HG02642 (cell line): Measurements from ENCODE around the gene SLAMF9.
A peak's percentile ranks its signal among the peaks of the same experiment; 100 is the strongest.

ENCODE experiments used
- ATAC-seq: cut with Tn5 transposase; IDR thresholded peaks from one replicate; pipeline ENCODE4 v1.9.1; 2021; ENCODE audit warnings: mild to moderate bottlenecking; ENCODE audit not compliant: unreplicated experiment, poor library complexity

Gene SLAMF9

DNA sequence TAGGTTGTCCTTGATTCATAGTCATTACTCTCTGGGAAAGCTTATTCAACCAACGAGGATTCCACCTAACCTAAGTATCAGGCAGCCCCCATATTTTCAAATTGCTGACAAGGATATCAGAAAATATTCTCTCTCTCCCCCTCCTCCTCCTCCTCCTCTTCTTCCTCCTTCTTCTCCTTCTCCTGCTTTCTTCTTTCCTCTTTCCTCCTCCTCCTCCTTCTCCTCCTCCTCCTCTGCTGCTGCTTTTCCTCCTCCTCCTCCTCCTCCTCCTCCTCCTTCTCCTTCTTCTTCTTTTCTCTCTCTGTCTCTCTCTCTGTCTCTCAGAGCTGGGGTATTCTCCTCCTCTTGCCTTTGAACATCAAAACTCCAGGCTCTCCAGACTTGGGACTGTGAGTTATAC, 6.1 kb downstream of the SLAMF9 start:
- ATAC-seq, result no peak

DNA sequence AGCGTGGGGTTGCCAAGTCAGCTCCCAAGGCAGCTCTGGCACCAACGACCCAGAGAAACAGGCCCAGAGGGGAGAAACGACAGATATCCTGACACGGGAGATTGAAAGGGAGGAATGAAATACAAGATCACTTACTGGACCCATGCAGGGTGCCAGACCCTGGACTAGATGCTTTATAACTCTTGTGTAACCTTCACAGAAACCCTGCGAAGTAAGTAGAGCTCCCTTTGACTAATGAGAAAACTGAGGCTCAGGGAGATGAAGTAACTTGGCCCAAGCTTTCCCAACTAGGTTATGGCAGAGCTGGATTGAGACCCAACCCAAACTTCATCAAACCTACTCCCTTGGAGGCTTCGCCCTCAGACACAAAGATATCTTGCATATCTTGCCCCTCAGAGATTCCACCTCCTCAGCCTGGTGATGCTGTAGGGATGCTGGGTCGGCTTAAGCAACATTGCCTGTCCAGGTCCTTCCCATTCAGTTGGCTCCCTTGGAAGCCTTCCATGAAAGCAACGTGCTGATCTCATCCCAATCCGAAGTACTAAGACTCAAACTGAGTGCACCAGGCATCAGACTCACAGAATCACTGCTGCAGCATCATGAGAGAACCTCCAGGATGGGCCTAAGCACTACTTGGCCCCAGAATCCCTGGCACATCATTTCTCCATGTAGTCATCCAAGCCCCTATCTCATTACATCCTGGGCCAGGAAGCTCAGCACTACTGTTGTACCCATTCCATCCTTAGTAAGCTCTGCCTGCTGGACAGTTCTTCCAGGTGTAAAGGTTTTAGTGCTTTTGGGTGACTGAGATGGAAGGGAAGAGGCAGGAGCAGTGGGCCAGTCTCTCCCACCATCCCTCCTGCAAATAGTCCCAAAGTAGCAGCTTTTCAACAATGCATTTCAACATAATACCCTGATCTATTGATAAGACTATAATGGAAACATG, 7.5 kb downstream of the SLAMF9 start:
- no peak for ATAC-seq

DNA sequence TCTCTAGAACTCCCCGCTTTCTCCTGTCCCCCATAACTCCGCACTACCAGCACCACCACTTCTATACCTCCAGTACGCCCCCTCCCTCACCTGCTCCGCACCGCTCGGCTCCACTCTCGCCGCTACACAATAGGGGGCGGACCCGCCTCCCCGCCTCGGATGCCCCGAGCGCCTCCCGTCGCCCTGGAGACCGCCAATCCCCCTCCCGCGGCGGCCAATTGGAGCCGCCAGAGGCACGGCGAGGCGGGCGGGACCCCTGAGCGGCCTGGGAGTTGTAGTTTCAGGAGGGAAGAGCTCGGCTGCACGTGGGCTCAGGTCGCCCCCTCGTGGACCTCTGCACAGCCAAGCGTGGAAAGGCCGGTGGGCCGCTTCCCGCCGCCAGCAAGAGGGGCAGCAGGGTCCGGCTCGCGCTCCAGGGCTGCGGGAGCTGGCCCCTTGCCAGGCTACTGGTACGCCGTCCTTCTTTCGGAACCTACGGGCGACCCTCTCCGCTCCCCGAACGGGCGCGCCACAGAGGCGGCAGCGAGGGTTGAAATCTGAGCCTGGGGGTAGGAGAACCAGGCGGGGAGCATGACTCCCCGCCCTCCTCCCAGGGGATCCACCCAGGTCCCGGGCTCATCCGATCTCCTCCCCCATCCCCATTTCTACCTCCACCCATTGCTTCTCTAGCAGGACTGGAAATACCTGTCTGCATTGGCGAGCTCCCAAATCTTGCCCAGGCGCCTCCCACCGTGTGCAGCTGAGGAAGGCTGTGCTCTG, 8.4 kb downstream of the SLAMF9 start, which contains the start of gene IGSF9:
IGSF9 (minus strand) TSS at position 131 of the 759 bp plus-strand sequence. CDS start 2,159 bp downstream, outside the sequence.
- peak; percentile 66 for ATAC-seq

DNA sequence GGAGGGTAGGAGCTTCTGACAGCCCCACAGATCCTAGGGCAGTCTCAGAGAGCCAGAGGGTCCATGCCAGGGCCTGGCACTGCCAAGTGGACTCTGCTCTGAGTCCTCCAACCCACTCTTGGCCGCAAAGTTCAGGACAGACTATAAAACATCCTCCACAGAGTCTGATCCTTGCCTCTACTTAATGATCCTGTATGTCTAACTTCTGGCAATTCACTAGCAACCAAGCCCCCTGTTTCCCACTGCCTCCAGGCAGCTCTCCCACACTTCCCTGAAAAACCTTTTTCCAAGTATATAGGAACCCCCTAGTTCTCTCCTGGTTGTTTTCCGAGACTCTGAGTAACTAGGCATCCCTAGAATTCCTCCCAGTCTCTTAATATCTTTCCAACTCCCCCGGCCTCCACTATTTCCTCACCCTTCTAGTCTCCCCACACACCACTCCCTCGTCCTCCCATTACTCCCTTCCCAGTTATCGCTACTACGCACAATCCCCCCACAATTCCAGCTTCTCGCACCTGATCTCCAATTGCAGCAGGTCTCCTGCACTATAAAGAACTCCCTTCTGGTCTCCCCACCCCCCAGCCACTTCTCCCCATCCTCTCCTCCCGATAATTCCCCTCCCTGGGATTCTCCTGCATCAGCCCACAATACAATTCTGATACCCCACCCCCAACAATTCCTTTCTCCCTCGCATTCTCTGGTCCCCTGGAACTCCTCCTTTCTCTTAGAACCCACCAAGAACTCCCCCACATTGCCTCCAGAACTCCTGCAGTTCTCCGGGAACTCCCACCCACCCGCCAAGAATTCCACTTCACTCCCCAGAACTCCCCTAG, 9.2 kb downstream of the SLAMF9 start:
- ATAC-seq, result no peak

DNA sequence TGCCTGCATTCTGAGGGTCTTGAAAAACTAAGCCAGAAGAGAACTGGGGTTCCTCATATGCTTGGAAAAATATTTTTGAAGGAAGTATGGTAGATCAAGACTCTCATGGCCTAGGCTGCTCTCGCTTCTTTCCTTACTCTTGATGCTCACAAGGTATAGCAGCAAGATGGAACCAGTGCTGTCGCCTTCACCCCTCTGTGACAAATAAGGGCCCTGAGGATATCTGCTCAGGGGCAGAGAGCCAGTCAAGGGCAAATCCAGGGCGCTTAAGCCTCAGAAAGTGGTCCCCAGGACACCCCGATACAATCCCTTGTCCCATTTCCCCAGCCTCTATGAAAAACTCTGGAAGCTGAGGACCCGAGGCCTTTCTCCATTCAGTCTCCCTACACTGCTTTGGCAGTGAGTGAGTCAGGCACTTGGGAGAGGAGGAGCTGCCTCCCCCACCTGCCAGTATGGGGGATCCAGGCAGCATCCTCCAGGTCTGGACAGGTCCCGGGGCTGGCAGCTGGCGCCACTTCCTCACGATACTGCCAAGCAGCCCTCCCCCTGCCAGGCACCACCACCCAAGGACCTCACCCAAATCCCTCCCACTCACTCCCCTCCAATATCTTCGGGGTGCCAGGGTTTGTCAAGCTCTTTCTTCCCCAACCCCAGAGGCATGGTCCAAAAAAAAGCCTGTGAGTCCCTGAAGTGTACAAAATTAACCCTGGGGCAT, 10.0 kb downstream of the SLAMF9 start:
- ATAC-seq, result no peak

DNA sequence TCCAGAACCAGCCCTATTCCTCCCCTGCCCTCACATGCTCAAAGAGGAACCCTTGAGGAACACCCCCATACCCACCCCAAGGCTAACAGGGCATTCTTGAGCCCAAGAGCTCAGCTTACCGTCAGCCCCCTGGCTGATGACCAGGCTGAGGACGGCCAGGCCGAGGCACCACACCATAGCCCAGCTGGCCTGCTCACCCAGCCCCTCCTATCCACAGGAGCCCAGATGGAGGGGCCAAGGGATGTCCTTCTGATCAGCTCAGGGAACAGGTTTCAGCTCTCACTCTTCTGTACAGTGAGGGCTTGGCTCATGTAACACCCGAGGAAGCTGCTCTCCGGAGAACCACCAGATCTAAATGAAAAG, 10.8 kb downstream of the SLAMF9 start:
- ATAC-seq, result no peak

DNA sequence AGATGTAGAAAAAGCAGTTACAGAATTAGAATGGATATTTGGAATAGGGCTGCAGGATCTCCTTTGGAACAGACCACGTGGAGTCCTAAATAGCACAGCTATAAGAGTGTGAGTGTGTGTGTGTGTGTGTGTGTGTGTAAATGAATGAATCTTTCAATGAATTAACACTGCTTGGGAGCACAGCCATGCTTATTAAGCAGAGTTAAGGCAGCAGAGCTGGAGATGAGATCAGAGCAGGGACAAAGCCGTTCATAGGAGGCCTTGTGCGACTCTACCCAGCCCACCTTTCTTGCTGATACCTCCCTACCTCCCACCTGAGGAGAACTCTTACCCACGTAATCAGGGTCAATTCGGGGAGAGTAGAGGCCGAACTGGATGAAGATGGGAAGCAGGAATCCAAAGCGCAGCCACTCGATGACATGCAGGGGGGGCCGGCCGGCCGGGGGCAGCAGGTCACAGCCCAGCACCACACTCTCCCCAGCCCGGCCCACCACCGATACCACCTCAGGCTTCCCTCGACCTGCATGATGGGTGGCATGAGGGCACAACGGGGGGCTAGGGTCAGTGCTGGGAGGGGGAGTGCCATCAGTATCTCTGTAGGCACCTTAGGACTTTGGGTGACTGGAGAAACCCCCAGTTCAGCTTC, 11.3 kb downstream of the SLAMF9 start:
- ATAC-seq, result no peak

DNA sequence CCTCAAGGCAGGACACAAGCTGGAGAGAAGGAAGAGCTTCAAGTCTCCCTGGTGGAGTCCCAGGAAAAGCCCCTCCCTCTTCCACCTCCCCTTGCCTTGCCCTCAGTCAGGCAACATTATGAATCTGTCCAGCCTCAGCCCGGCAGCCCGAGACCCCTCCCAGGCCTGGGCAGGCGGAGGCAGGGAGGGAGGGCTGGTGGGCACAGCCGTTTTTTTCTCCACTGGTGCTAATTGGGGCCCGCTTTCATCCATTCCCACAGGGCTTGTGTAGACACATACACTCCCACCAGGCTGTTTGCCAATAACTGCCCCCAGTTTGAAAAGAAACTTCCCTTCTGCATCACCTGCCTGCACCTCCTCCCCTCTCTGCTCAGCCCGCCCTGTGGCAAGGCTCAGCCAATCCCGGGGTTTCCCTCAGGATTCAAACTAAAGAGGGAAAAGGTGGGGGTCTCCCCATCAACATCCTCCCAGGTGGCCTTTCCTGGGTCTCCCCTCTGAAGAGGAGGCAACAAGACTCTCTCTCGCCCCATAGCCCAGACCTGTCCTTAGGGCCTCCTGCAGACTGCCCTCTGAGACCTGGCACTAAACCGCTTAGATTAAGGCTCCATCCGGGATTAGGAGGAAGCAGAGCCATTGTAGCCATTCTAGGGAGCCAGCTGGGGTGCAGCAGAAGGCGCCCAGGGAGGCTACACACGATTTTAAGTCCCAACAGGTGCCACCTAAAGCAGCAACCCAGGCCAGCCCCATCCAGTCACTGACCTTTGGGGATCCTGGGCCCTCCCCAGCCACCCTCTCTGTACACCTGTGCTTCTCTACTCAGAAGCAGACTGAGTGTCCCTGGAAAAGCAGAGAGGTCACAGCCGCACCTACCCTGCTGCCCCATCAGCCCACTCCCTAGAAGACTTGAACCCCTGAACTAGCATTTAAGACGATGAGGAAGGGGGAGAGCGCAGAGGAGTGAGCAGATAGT, 12.2 kb downstream of the SLAMF9 start:
- ATAC-seq, result no peak

DNA sequence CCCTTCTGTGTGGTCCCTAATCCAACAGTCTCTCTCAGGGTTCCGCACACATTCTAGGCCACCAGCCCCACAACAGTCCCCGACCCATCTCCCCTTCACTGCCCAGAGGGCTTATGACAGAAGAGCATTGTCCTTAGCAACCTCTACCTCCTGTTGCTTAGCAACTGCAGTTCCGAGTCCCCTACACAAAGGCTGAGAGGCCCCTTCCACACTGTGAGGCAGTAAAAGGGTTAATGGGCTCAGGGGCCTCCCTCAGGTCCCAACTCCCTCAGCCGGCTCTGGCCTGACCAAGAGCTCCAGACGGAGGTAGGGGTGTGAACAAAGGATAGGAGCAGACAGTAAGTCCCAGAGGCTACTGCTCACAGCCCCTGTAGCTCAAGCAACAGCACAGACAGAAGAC, 12.9 kb downstream of the SLAMF9 start:
- ATAC-seq, result no peak

DNA sequence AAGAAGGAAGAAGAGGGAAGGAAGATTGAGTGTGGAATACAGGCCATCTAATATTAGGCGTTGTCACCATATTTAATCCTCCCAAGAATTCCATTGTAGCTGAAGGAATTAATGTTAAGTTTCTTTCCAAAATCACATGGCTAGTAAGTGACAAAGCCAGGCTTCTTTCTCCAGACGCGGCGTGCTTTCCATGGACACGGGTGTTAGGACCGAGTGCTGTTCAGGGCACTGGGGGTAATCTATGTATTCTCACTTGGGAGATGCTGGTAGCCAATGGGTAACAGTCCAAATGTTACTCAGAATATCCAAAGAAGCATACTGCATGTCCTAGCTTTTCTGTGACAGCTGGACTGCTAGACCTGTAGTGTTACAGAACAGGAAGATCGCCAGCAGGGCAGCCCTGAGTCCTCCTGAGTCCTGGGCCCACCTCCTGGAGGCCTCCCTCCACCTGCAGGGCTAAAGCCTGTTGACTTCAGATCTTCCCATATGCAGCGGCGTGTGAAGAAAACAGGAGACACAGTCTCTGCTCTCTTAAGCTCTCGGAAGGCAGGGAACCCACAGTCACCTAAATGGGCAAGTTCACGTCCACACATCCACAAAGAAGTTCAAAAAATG, 13.9 kb downstream of the SLAMF9 start:
- no peak for ATAC-seq

DNA sequence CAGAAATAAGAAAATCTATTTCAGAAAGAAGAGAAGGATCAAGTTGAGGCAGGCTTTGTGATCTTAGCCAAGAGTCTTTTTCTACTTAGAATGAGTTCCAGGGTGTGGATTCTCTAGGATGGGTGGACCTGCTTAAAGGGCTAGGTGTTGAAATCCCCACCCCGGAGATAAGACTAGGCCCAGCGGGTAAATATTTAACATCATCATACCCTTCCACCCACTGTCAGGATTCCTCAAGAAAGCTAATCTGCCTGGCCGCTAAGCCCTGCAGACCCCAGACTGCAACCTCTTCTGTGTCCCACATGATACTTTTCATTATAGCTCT, 14.4 kb downstream of the SLAMF9 start:
- ATAC-seq, result no peak

DNA sequence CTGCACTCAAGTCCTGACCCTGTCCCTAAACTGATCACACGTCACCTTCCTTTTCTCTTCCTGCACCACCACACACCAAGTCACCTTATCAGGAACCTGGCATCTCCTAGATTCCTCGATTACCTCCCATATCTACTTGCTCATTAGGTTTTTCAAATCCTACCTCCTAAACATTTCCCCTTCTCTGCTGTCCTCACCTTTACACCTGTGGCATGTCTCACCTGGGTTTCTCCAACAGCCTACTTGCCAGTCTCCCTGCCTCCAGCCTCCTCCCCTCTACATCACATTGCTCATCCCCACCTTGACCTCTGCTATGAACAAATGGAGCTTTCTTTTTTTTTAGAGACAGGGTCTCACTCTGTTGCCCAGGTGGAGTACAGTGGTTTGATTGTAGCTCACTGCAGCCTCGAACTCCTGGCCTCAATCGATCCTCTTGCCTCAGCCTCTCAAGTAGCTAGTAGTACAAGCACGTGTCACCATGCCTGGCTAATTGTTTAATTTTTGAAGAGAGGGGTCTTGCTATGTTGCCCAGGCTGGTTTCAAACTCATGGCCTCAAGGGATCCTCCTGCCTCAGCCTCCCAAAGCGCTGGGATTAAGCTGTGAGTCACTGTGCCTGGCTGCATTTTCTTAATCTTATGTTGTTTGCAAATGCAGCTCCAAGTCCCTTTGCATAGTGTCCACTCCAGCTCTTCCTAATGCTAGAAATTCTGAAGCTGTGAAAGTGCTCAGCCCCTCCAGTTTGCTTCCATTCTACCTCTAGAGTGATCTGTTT, 14.9 kb downstream of the SLAMF9 start:
- ATAC-seq, result no peak

DNA sequence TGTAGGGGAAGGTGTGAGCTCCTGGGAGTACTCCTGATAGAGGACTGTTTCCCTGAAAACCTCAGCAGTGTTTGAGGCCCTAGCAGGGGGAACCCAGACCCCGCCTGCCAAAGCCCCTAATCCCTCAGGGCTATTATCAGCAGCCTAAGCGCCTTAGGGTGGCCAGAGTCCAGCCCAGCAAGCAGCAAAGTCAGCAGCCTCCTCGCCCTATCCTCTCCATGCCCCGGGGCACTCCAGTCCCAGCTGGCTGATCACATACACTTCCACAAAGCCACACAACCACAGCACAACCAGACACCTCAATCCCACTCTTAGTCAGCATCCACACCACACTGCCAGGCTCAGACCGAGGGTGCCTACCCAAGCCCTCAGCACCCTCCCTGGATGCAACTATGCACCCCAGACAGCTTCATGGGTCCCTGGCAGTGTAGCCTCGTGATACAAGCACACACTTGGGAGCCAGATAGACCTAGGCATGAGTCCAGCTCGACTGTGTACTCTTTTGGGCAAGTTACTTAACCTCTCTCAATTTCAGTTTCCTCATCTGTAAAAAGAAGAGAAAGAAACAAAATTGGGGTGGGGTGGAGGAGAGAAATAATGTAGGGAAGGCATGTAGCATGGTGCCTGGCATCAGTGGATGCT, 15.7 kb downstream of the SLAMF9 start:
- ATAC-seq, result no peak

DNA sequence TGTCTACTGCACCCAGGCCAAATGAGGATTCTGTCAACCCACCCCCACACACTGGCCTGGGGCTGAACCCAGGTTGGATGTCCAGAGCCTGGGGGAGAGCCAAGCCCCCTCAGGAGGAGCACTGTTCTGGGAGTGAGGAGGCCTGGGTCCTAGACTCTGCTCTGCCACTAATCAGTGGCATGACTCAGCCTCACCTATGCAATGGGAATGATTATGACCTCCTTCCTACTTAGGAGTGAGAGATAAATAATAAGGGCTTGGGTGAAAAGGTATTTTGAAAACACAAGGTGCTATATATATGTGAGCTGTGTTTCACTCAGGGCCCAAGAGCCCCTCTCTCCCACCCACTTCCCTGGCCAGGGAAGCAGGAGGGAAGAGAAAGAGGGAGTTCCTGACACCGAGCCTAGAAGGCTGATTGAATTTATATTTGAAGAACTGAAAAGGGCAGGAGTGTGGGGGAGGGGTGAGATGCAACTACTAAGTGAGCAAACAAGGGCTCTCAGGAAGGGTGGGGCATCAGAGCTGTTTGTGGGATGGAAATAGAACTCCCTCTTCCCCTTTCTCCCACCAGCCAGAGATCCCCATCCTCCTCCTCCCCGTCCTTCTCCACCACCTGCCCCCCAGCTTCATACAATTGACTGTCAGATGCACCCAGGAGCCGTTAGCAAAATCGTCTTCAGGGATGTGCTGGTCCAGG, 16.8 kb downstream of the SLAMF9 start:
- no peak for ATAC-seq

DNA sequence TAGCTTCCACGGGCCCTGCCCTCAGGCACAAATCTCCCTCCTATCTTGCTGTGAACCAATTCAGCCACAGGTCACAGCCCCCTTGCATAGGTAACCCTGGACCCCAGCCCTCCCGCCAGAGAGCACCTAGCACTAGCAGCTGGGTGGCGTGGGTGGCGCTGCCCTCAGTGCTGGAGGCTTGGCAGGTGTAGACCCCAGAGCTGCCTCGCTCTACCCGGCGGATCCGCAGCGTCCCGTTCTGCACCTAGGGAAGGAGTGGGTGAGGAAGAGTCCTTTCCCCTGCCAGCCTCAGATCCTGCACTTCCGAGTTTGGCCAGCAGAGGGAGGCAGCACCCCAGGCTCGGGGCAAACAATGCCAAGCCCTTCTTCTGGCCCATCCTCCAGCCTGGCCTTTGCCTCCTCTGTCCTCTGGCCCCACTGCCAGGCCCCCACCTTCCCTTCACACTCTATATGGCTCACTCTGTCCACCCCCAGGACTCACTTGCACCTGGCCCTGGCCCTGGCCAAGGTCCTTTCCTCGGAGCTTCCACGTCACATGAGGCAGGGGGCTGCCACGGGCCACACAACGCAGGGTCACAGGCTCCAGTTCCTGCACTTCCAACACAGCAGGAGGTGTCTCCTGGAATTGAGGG, 17.6 kb downstream of the SLAMF9 start:
- peak; percentile 64 for ATAC-seq
